Activated T-helper 17 cell treated with anti-CD3 and anti-CD28 coated beads, Interleukin-2, amount 50 U/mL, for 72 hours (primary cell): ENCODE data around the gene SLC7A6. TPM values are rescaled to one million over a fixed set of nuclear protein-coding genes. Genes with fewer than 3 reads are reported as not detected.

Source experiments
- ATAC-seq: fragments of 150-1000 bp; cut with Tn5 transposase; replicated peaks from 2 replicates; pipeline ENCODE4 v1.10.0; 2021; ENCODE audit warnings: mild to moderate bottlenecking, moderate library complexity
- H3K27ac Mint-ChIP-seq: one replicate; pipeline ENCODE4 v1.8.0; 2022; ENCODE audit warnings: mixed read lengths
- H3K27me3 Mint-ChIP-seq: one replicate; pipeline ENCODE4 v1.8.0; 2022; ENCODE audit warnings: mixed read lengths
- H3K36me3 Mint-ChIP-seq: one replicate; pipeline ENCODE4 v1.8.0; 2022; ENCODE audit warnings: low read depth, mild to moderate bottlenecking, mixed read lengths
- H3K4me1 Mint-ChIP-seq: one replicate; pipeline ENCODE4 v1.8.0; 2022; ENCODE audit warnings: mixed read lengths
- H3K4me3 Mint-ChIP-seq: one replicate; pipeline ENCODE4 v1.8.0; 2022; ENCODE audit warnings: mild to moderate bottlenecking, mixed read lengths
- H3K9me3 Mint-ChIP-seq: one replicate; pipeline ENCODE4 v1.8.0; 2022; ENCODE audit warnings: mixed read lengths
- total RNA-seq, 2 donors: library from RNA; stranded (reverse); gene quantifications; one replicate each; pipeline ENCODE4 v1.2.3, GENCODE V29; 2022

Gene SLC7A6
- total RNA-seq, 2 donors from 2014 or later: 65.6 to 99.0 TPM

- Mint-ChIP-seq H3K27ac (no peak overlapping the region), H3K9me3 (no peaks in the 10 kb centered on the region), H3K36me3 (peaks cover 29% of the 10 kb centered on the region), H3K4me3 (no peak overlapping the region), H3K27me3 (no peaks in the 10 kb centered on the region), H3K4me1 (peaks cover 13% of the 10 kb centered on the region)
- no peak for ATAC-seq
These were observed 32.8 kb upstream of the SLC7A6 start for GRCh38 chr16:68231384-68232136.

GRCh38 chr16:68232335-68232734, 32.0 kb upstream of the SLC7A6 start:
- Mint-ChIP-seq H3K36me3 (peaks cover 21% of the 10 kb centered on the region), H3K4me1 (peaks cover 10% of the 10 kb centered on the region)

GRCh38 chr16:68233085-68233834, 31.1 kb upstream of the SLC7A6 start:
- peaks cover 8% of the 10 kb centered on the region for H3K4me1 Mint-ChIP-seq
- H3K9me3 Mint-ChIP-seq: no peaks in the 10 kb centered on the region
- peak; percentile 15 for ATAC-seq
- H3K27ac Mint-ChIP-seq: no peak overlapping the region
- peaks cover 12% of the 10 kb centered on the region for H3K36me3 Mint-ChIP-seq
- no peak overlapping the region for H3K4me3 Mint-ChIP-seq
- H3K27me3 Mint-ChIP-seq: no peaks in the 10 kb centered on the region

More at GRCh38 chr16:68232335-68232734, 32.0 kb upstream of the SLC7A6 start:
- Mint-ChIP-seq H3K4me3 (no peak overlapping the region), H3K27me3 (no peaks in the 10 kb centered on the region), H3K9me3 (no peaks in the 10 kb centered on the region), H3K27ac (no peak overlapping the region)
- ATAC-seq: no peak

GRCh38 chr16:68233835-68234187, 30.5 kb upstream of the SLC7A6 start:
- Mint-ChIP-seq H3K27me3 (no peaks in the 10 kb centered on the region), H3K4me1 (peaks cover 8% of the 10 kb centered on the region), H3K9me3 (no peaks in the 10 kb centered on the region), H3K4me3 (no peak overlapping the region), H3K27ac (no peak overlapping the region), H3K36me3 (peaks cover 10% of the 10 kb centered on the region)
- ATAC-seq: no peak

GRCh38 chr16:68234188-68235107, 29.9 kb upstream of the SLC7A6 start:
- peaks cover 4% of the 10 kb centered on the region for H3K36me3 Mint-ChIP-seq
- H3K4me1 Mint-ChIP-seq: peaks cover 8% of the 10 kb centered on the region
- H3K27ac Mint-ChIP-seq: peak overlapping the region; percentile 48
- no peaks in the 10 kb centered on the region for H3K9me3 Mint-ChIP-seq
- ATAC-seq: no peak
- H3K27me3 Mint-ChIP-seq: no peaks in the 10 kb centered on the region
- peak overlapping the region; percentile 18 for H3K4me3 Mint-ChIP-seq

DNA sequence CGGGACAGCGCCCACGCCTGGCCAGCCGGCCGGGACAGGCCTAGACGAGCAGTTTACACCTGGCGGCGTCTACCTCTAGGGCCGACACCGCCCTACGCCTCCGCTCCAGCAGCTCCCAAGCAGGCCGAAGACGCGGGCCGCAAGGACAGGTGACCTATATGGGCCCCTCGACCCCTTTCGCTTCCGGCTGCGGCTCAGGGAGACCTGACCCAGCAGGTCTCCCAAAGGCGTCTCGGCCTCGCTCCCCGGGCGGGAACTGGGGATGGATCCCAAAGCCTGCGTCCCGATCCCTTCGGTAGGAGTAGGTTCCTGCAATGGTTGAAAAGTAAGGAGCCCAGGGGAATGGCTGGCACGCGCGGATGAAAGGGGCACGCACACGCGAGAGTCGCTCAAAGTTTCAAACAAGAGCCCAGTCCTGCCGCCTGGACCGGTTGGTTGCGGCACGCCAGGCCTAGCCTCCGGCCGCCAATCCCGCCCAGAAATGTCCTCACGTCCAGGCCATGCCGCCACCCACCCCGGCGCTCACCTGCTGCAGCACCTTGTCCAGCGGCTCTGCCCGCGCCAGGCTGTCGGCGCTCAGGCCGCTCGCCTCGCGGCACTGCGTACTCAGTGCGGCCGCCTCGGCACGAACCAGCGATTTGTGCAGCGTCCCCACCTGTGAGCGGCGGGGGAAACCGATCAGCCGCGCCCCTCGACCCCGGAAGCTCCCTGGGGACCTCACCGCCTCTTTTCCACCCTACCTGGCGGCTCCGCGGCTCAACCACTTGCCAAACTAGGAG, 29.0 kb upstream of the SLC7A6 start:
- no peaks in the 10 kb centered on the region for H3K9me3 Mint-ChIP-seq
- peaks cover 4% of the 10 kb centered on the region for H3K36me3 Mint-ChIP-seq
- ATAC-seq: no peak
- H3K4me1 Mint-ChIP-seq: peaks cover 8% of the 10 kb centered on the region
- H3K27ac Mint-ChIP-seq: no peak overlapping the region
- no peaks in the 10 kb centered on the region for H3K27me3 Mint-ChIP-seq
- peak overlapping the region; percentile 18 for H3K4me3 Mint-ChIP-seq

- ATAC-seq: no peak
- H3K36me3 Mint-ChIP-seq: peaks cover 4% of the 10 kb centered on the region
- no peaks in the 10 kb centered on the region for H3K27me3 Mint-ChIP-seq
- H3K4me3 Mint-ChIP-seq: peak within 1 kb of the TSS; percentile 98
- peaks cover 8% of the 10 kb centered on the region for H3K4me1 Mint-ChIP-seq
- peak within 1 kb of the TSS; percentile 70 for H3K27ac Mint-ChIP-seq
- no peaks in the 10 kb centered on the region for H3K9me3 Mint-ChIP-seq
These were observed 28.5 kb upstream of the SLC7A6 start, which contains the start of gene ESRP2 for GRCh38 chr16:68235887-68236136. TSS of gene ESRP2 (minus strand) at chr16:68236127. CDS start at chr16:68236045, 82 bp downstream.

GRCh38 chr16:68236137-68236825, 28.0 kb upstream of the SLC7A6 start:
- Mint-ChIP-seq H3K9me3 (no peaks in the 10 kb centered on the region), H3K4me1 (peaks cover 8% of the 10 kb centered on the region), H3K27me3 (no peaks in the 10 kb centered on the region), H3K4me3 (peak overlapping the region; percentile 98), H3K27ac (peak overlapping the region; percentile 70), H3K36me3 (peaks cover 4% of the 10 kb centered on the region)
- no peak for ATAC-seq

DNA sequence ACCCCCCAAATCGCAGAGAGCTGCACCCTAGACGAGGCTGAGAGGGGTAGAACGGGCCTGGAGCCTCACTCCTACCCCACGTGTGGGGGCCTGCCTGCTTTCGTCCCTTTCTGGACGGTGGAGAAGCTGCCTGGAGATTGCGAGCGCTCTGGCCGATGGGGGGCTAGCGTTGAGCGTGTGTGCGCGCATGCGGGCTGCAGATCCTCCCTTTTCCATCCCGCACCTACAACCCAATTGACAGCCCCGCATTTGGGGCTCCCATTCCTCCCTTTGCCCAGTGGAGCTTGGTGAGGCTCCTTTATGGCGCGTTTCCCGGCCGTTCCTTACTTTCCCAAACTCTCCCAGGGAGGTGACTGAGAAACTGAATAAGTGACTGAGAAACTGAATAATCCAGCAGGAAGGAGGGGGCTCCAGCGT, 27.5 kb upstream of the SLC7A6 start:
- Mint-ChIP-seq H3K36me3 (peaks cover 4% of the 10 kb centered on the region), H3K4me3 (peak overlapping the region; percentile 98), H3K27ac (peak overlapping the region; percentile 70), H3K4me1 (peaks cover 8% of the 10 kb centered on the region), H3K27me3 (no peaks in the 10 kb centered on the region), H3K9me3 (no peaks in the 10 kb centered on the region)
- ATAC-seq: no peak

DNA sequence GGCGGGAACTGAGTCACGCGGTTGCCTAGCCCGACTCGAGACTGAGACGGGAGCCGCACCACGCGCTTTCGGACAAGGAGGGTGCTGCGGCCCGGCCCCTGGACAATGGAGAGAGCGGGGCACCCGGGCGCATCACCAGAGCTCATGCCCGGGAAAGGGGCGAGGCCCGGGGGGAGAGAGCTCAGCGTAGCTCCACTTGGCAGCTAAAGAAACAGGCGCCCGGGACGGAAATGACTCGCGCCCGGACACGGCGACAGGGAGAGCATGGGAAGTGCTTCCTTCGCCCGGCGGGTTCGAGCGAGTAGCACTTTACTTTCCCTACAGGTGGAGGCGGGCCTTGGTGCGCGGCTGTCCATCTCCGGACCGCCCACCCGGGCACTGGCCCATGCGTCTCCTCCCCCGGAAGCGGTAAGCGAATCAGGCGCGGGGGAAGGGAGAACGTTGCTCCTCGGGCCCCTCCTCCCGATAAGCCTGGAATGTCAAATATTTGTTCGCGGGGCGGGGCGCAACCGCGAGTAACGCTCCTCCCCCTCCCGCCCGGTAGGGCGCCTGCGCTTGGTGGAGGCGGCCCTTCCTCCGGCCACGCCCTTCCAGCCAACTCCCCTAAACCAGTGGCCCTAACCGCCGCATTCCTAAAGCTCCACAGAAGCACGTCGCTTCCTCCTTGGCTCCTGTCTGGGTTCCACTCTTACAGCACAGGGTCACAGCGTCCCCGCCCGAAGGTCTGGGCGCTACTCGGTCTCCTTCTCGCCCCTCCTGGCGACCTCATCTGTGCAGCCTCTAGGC, 26.9 kb upstream of the SLC7A6 start:
- peak overlapping the region; percentile 94 for H3K27ac Mint-ChIP-seq
- ATAC-seq: peak; percentile 87
- H3K9me3 Mint-ChIP-seq: no peaks in the 10 kb centered on the region
- peaks cover 8% of the 10 kb centered on the region for H3K4me1 Mint-ChIP-seq
- H3K27me3 Mint-ChIP-seq: no peaks in the 10 kb centered on the region
- H3K36me3 Mint-ChIP-seq: peaks cover 4% of the 10 kb centered on the region
- H3K4me3 Mint-ChIP-seq: peak overlapping the region; percentile 98

DNA sequence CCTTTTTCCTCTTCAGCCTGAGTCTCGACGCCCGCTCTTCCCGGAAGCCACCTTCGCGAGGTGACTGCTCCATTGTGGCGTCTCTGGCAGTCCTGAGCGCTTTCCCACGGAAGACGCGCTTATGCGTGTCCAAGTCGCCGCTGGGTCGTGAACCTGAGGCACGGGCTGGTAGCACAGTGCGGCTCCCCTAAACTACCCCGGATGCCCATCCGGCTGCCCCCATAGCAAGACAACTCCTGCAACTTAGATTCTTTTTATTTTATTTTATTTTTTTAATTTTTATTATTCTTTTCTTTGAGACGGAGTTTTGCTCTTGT, 26.3 kb upstream of the SLC7A6 start:
- peak overlapping the region; percentile 94 for H3K27ac Mint-ChIP-seq
- peak; percentile 46 for ATAC-seq
- peaks cover 8% of the 10 kb centered on the region for H3K4me1 Mint-ChIP-seq
- H3K4me3 Mint-ChIP-seq: peak overlapping the region; percentile 98
- H3K36me3 Mint-ChIP-seq: peaks cover 4% of the 10 kb centered on the region
- no peaks in the 10 kb centered on the region for H3K9me3 Mint-ChIP-seq
- no peaks in the 10 kb centered on the region for H3K27me3 Mint-ChIP-seq

- no peak for ATAC-seq
- H3K9me3 Mint-ChIP-seq: no peaks in the 10 kb centered on the region
- H3K4me1 Mint-ChIP-seq: peaks cover 11% of the 10 kb centered on the region
- no peak overlapping the region for H3K27ac Mint-ChIP-seq
- H3K36me3 Mint-ChIP-seq: no peaks in the 10 kb centered on the region
- no peak overlapping the region for H3K4me3 Mint-ChIP-seq
- H3K27me3 Mint-ChIP-seq: no peaks in the 10 kb centered on the region
These were observed 22.2 kb upstream of the SLC7A6 start for GRCh38 chr16:68242085-68242484.
